Stomach (tissue), 4 donors: ENCODE results near the gene USP36.

ENCODE experiments used
- CTCF ChIP-seq, 7 experiments: fragments of 450-650 bp in 4 of 7; fragments of 200-600 bp in 3 of 7; sonication (generic) in 3 of 7; IDR thresholded peaks; one replicate each; pipeline ENCODE4 v1.5.1; 2016 to 2019; ENCODE audit warnings: antibody characterized with exemption in 7 of 7, control low read depth in 2 of 7, mild to moderate bottlenecking in 1 of 7
- POLR2A ChIP-seq, 4 donors: fragments of 450-650 bp; IDR thresholded peaks; one replicate each; pipeline ENCODE4 v1.6.1; 2016; ENCODE audit warnings: antibody characterized with exemption in 4 of 4, control low read depth in 2 of 4, mild to moderate bottlenecking in 1 of 4, moderate library complexity in 1 of 4

- TF ChIP-seq POLR2A (IDR thresholded peaks at IDR 0.05), result no peak
- TF ChIP-seq CTCF (IDR thresholded peaks at IDR 0.05), result no peak
These were observed 18.4 kb upstream of the USP36 start for GRCh38 chr17:78859051-78859450.
